SKM-1 treated with dmso at 0.1 percent for 144 hours (cell line): ENCODE results near the gene ERC2.

ENCODE experiments used
- DNase-seq: peaks from one replicate; lab custom pipeline; 2025; ENCODE audit not compliant: unreplicated experiment; lab: John Stamatoyannopoulos, UW

ERC2 gene

DNA sequence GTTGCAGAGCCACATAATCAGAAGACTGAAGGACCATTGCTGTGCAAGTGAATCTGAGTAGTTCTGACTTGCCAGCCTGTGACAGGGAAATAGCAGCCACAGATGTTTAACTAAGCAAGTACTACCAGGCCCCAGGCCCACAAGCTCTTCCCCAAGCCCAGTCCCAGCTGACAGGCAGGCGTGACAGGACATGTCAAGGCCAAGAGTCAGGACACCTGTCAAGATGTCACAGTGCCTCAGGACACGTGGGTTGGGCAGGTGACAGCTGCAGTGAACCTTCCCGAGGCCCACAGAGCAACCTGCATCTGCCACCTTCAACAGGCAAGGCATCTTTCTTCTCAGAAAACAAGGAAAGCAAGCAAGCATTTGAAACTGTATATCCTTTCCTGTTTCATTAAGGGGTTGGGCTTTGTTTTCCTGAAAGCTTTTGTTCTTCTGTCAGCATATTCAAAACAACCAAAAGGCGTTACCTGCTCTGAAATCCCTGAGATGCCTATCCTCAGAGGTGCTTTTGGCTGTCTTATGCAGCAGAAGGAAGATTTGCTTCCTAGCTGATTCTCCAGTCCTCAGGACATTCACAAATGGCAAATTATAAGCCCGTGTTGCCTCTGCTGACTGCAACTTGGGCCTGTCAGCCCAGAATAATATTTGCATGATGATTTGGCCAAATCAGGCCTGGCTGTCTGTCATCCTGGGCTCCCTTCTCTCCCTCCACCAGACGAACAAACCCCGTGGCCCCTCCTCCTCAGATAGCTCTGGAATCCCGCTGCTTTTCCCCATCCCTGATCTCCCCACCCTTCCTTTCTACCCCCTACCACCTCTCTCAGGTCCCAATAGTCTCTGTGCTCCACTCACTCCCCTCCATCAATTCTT is 809.3 kb downstream of the ERC2 start:
- DNase-seq = no peak

GRCh38 chr3:55658270-55658669 is 810.0 kb downstream of the ERC2 start:
- no peak for DNase-seq

- DNase-seq = no peak
Observed at GRCh38 chr3:55655544-55655943, 812.7 kb downstream of the ERC2 start.

DNA sequence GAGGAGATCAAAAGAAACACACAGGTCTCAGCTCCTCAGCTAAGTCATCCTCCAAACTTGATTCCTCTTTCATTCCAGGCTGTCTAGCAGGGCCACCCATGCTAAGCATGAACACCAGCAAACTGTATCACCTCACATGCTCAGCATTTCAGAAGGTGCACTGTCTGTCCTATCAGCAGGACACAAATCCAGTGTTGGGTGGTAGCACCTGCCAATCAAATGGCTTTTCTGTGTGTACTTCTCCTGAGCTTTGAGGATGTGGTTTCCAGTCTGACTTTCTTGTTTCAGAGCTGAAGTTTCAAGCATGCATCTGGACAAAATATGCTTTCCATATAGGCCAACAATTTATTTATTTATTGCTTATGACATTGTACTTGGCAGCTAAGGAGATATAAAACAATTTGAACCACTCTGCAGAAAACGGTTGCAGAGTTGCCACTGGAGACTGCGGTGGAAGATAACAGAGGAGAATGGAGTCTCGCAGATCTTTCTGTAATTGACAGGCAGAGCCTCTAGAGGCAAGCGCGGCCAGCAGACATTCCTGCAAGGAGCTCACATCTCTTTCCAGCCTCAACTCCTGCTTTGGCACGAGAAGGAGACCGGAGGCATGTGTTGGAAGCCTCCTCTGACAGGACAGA is 814.0 kb downstream of the ERC2 start:
- DNase-seq = no peak

DNA sequence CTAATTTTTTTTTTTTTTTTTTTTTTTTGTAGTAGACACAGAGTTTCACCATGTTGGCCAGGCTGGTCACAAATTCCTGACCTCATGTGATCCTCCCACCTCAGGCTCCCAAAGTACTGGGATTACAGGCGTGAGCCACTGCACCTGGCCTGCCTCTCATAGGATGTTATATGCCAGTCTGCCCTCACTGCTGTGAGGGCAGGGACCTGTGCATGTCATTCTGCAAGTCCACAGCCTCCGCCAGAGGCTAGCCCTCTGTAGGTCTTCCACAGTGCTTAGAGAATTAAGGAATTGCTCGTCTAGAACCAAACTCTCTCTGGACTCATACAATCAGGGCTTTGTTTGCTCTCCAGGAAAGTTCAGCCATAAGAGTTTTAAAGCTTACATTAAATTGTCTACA is 817.3 kb downstream of the ERC2 start:
- no peak for DNase-seq

DNA sequence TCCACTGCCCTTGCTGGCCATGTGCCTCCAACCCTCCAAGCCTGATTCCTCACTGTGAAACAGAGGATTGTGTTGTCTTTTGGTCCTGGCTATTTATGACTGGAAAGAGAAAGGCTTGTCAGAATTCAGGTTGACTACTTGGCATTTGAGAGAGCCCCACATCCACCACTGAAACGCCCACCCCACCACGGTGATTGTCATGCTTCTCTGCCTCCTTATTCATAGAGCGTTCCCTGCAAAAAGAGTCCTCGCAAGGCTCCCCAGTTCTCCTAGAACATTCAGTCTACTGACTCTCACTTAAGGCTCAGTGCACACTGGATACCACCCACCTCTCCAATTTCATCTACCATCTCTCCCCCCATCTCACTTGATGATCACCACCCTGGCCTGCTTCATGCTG is 818.3 kb downstream of the ERC2 start:
- no peak for DNase-seq

DNA sequence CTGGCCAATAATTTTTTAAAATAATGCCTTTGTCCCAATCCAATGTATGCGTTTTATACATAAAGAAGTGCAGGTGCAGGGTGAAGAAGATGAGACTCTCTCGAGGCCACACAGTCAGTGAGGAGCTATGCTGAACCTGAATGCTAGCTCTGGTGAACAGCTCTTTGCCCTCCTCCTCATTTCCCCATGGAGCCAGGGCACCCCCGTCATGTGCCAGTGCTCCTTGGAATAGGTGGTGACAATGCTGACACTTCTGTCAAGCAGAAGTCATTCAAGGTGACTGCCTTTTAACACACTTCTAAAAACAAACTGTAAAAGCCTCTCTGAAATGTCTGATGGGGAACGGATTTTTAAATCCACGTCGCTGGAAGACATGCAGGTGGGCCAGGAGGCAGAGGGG is 818.7 kb downstream of the ERC2 start:
- DNase-seq = no peak

- no peak for DNase-seq
Observed at GRCh38 chr3:55648591-55649318, 819.5 kb downstream of the ERC2 start.

DNA sequence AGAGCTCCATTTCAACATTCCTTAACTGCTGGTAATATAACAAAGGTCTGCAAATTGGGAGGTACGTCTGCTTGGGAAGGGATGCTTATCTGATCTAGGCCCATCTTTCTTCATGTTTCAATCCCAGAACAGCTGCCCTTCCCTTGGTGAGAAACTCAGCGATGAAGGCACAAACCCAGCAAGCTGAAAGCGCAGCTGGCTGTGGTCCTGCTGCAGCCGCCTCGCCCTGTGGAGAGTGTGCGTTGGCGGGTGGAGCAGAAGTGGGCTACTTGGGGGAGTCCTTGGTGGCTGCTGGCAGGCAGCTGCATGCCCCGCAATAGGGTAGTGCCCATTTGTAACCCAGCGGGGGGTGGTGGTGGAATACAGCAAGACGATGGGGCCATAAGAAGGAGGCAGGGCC is 820.6 kb downstream of the ERC2 start:
- DNase-seq = no peak

GRCh38 chr3:55647063-55647462 is 821.2 kb downstream of the ERC2 start:
- no peak for DNase-seq

- DNase-seq = no peak
Observed at GRCh38 chr3:55646121-55646520, 822.1 kb downstream of the ERC2 start.

DNA sequence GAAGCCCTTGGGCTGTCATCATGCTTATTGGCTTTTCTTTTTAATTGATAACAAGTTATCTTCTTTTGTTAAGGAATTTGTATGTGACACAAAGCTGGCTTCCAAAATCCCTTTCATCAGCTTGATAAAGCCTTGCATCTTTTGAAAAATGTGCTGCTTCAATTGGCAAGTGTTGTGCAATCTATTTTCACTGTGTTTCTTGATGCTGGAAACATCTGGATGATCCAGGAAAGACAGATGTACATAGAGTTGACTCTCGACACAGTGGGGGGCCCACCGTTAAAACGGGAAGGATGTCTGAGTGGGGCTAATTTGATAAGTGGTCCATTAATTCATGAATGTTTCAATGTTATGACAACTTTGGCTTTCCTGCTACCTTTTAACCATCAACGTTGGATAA is 822.8 kb downstream of the ERC2 start:
- no peak for DNase-seq

DNA sequence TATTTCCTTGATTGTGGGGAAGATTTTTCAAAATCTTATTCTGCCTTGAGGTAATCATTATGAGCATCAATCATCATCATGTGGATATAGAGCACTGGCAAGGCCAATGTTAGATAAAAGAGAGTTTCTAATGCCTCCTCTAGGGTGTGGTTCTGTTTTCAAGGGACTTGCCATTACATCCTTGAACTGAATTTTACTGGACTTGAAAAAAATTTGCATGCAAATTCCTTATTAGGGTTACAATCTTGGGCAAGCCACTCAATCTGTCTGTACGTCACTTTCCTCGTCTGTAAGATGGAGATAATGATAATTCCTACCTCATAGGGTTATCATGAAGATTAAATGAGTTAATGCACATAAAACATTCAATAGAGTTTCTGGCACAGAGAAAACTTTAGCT is 825.0 kb downstream of the ERC2 start:
- no peak for DNase-seq

DNA sequence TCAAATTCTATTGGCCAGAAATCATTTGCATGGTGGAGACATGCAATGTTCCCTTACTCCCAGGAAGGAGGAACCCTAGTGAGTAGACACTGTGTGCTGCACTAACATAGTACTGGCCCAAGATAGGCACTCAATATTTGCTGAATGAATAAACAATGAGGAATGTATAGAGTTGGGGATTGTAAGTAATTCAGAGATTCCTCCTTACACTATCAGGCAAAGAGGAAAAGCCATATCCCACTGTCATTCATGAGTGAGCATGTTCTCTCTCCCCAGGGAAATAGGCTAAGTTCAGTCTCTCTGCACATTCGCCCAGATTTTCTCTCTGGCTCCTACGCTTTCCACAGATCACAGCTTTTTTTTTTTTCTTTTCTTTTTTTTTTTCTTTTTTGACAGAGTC is 826.3 kb downstream of the ERC2 start:
- no peak for DNase-seq

DNA sequence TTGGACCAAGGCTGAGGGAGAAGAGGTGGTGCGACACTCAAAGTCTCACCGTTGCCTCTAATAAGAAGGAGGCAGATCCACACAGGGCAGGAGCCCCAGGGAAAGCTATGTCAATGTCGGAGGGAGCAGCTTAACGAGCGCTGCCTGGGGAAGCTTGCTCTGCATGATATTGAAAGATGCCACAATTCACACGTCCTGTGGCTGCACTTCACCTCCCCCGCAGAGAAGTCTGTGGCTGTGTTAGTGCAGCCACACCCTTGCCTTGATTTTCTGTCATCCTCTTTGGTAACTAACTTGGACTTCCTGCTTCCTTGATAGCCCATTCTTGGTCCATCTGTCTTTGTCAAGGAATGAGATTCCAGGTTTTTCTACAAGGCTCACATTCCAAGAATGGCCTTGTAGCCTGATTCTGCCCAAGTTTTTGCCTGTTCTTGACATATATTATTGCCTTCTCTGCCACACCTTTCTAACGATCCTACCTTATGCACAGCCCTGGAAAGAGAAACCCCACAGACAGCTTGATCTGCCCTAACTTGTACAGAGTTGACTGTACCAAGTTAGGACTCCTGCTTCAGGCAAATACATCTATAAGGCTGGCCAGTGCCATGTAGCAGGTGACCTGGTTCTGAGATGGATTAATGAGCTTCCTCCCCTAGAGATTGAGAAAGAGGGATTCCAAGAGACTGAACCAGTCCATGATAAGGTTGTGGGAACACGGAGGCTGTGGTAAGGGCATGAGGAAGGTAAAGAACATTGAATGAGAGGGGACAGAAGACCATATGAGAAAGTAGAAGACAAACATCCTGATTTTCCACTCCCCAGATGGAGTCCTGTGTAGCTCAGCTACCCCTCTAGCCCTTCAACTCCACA is 828.1 kb downstream of the ERC2 start:
- DNase-seq = peak; percentile 1

- no peak for DNase-seq
Observed at GRCh38 chr3:55639143-55639542, 829.1 kb downstream of the ERC2 start.

DNA sequence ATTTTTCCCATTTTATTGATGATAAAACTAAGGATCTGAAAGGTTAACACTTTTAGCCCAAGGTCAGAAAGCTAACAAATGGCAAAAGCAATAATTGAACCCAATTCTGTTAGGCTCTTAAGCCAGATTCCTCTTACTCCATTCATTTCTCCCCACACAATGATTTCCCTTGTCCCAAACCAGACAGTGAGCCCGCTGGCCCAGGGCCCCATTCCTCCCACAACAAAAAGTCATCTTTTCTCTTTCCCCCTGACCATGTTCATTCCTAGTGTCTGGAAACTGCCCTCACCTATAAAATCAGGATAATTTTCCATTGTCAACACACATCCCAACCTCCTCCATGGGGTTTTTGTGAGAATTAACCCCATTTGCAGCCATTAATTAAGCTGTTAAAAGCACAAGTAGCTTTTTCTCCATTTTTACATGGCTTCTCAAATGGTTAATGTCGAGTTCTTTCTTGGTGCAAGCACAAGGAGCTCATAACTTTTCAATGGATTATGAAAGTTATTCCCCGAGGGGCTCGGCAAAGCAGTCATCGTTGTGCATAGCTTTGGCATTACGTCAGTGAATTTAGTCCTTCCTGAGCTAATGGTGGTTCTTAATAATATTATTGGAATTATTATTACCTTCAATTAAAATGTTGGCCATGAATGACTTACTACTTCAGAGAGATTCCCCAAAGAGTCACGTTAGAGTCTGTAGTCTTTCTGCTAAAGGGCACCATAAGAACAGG is 830.2 kb downstream of the ERC2 start:
- no peak for DNase-seq

DNA sequence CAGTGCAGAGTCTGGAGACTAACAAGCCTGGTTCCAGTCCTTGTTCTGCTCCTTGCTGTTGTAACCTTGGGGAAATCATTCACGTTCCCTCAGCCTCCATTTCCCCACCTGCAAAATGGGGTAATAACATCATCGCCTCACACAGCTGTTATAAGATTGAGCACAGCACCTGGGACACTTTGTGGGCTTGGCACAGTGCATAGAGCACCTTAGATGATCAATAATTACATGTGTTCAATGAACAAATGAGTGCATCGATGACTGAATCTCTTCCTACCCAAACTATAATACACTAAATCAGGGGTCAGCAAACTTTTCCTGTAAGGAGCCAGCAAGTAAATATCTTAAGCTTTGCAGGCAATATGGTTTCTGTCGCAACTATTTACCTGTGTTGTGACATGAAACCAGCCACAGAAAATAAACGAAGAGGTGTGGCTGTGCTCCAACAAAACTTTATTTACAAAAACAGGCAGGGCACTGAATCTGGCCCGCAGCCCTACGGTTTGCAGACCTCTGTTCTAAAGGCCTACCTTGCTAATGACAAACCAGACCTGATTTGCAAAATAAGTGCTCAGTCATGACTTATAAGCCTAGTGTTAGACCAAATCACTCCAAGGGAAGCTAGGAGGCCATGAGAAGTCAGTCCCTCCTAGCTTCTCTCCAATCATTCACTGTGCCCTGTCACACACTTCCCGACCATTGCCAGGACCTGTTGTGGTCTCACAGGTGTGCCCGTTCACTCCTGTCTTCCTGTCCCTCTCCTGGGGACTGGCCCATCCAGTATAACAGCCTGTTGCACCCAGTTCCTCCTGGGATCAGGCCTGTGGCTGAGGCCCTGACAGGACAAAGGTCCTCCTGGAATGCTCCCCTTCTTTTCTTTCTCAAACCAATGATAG is 831.7 kb downstream of the ERC2 start:
- DNase-seq = no peak

GRCh38 chr3:55634345-55634744 is 833.9 kb downstream of the ERC2 start:
- no peak for DNase-seq
